DND-41 (cell line): ENCODE results near the gene FBXO24.

Experiments used
- CTCF ChIP-seq: IDR thresholded peaks from 2 replicates; pipeline ENCODE4 v1.5.1; 2012; ENCODE audit warnings: borderline replicate concordance, low read length, moderate library complexity, mild to moderate bottlenecking; ENCODE audit not compliant: poor library complexity, severe bottlenecking; ENCODE audit errors: extremely low read depth
- EZH2 ChIP-seq: IDR thresholded peaks from 3 replicates; pipeline ENCODE4 v1.6.1; 2012; ENCODE audit warnings: borderline replicate concordance, low read depth, mild to moderate bottlenecking, moderate library complexity, low read length, inconsistent platforms; ENCODE audit not compliant: severe bottlenecking

- no peak for TF ChIP-seq CTCF
- no peak for TF ChIP-seq EZH2
Observed at GRCh38 chr7:100574362-100575205, 11.5 kb upstream of the FBXO24 start.
